ENCODE measurements around the gene DIPK1C. TPM values are rescaled to one million over a fixed set of nuclear protein-coding genes. Genes with fewer than 3 reads are reported as not detected.

The DIPK1C gene
- total RNA-seq, 4 donors from 2014 or later = 1.8 to 4.1 (median 3.5) TPM

- H3K27ac ChIP-seq = no peak overlapping the region
- H3K4me1 ChIP-seq = peaks cover 25% of the 10 kb centered on the region
- 0% methylated on average over 45 of the region's 69 CpGs for WGBS
- H3K9me3 ChIP-seq = no peaks in the 10 kb centered on the region
- DNase-seq (ENCODE audit: low spot score in 2 of 2) = peak in 1 of 2 donors; percentile 74
- H3K4me3 ChIP-seq = peak overlapping the region; percentile 62
- no peaks in the 10 kb centered on the region for H3K36me3 ChIP-seq
- TF ChIP-seq CTCF (IDR thresholded peaks at IDR 0.05) (no peak), POLR2A (IDR thresholded peaks at IDR 0.05) (no peak)
- peaks cover 48% of the 10 kb centered on the region for H3K27me3 ChIP-seq
Measured at GRCh38 chr18:74456349-74457042, 612 bp downstream of the DIPK1C start.

GRCh38 chr18:74456017-74456348 lies 1.1 kb downstream of the DIPK1C start:
- H3K4me1 ChIP-seq = peaks cover 25% of the 10 kb centered on the region
- peak overlapping the region; percentile 62 for H3K4me3 ChIP-seq
- no peak overlapping the region for H3K27ac ChIP-seq
- H3K27me3 ChIP-seq = peaks cover 48% of the 10 kb centered on the region
- no peaks in the 10 kb centered on the region for H3K9me3 ChIP-seq
- no peaks in the 10 kb centered on the region for H3K36me3 ChIP-seq
- no peak for DNase-seq (ENCODE audit: low spot score in 2 of 2)
- TF ChIP-seq EP300 (IDR thresholded peaks at IDR 0.05) (no peak), POLR2A (IDR thresholded peaks at IDR 0.05) (no peak), POLR2AphosphoS5 (IDR thresholded peaks at IDR 0.05) (no peak), CTCF (IDR thresholded peaks at IDR 0.05) (no peak)
- 16% methylated on average over 7 of the region's 7 CpGs for WGBS

- TF ChIP-seq POLR2AphosphoS5 (IDR thresholded peaks at IDR 0.05) (no peak), POLR2A (IDR thresholded peaks at IDR 0.05) (no peak), EP300 (IDR thresholded peaks at IDR 0.05) (no peak), CTCF (IDR thresholded peaks at IDR 0.05) (no peak)
- 95% methylated on average over 10 of the region's 10 CpGs for WGBS
- Histone ChIP-seq H3K27me3 (peaks cover 48% of the 10 kb centered on the region), H3K4me3 (no peak overlapping the region), H3K36me3 (no peaks in the 10 kb centered on the region), H3K9me3 (no peaks in the 10 kb centered on the region), H3K27ac (no peak overlapping the region), H3K4me1 (peaks cover 25% of the 10 kb centered on the region)
- DNase-seq (ENCODE audit: low spot score in 2 of 2) = peak in 1 of 2 donors; percentile 53
Measured at GRCh38 chr18:74455386-74455785, 1.7 kb downstream of the DIPK1C start.

GRCh38 chr18:74454279-74454751 lies 2.8 kb downstream of the DIPK1C start:
- no peak overlapping the region for H3K4me3 ChIP-seq
- H3K9me3 ChIP-seq = no peaks in the 10 kb centered on the region
- DNase-seq (ENCODE audit: low spot score in 2 of 2) = peak in 1 of 2 donors; percentile 52
- no peaks in the 10 kb centered on the region for H3K36me3 ChIP-seq
- TF ChIP-seq CTCF (IDR thresholded peaks at IDR 0.05) = no peak
- no peak for TF ChIP-seq EP300 (IDR thresholded peaks at IDR 0.05)
- TF ChIP-seq POLR2A (IDR thresholded peaks at IDR 0.05) = no peak
- peaks cover 45% of the 10 kb centered on the region for H3K27me3 ChIP-seq
- H3K4me1 ChIP-seq = peaks cover 25% of the 10 kb centered on the region
- no peak overlapping the region for H3K27ac ChIP-seq
- WGBS = 83% methylated on average over 8 of the region's 9 CpGs

- H3K9me3 ChIP-seq = no peaks in the 10 kb centered on the region
- no peak overlapping the region for H3K4me3 ChIP-seq
- peaks cover 45% of the 10 kb centered on the region for H3K27me3 ChIP-seq
- DNase-seq (ENCODE audit: low spot score in 2 of 2) = peak in 1 of 2 donors; percentile 29
- H3K36me3 ChIP-seq = no peaks in the 10 kb centered on the region
- no peak overlapping the region for H3K27ac ChIP-seq
- TF ChIP-seq EP300 (IDR thresholded peaks at IDR 0.05) (no peak), POLR2AphosphoS5 (IDR thresholded peaks at IDR 0.05) (no peak), CTCF (IDR thresholded peaks at IDR 0.05) (no peak), POLR2A (IDR thresholded peaks at IDR 0.05) (no peak)
- WGBS = 84% methylated on average over 6 of the region's 6 CpGs
- H3K4me1 ChIP-seq = peaks cover 25% of the 10 kb centered on the region
Measured at GRCh38 chr18:74453642-74454198, 3.4 kb downstream of the DIPK1C start.

All from suprapubic skin (tissue), 4 donors.